NCI-H1930 (cell line): ENCODE measurements around the gene KIAA1755.

Source experiments
- DNase-seq, 2 experiments: peaks; one replicate each; lab custom pipeline; 2025; lab: John Stamatoyannopoulos, UW

KIAA1755 gene

DNA sequence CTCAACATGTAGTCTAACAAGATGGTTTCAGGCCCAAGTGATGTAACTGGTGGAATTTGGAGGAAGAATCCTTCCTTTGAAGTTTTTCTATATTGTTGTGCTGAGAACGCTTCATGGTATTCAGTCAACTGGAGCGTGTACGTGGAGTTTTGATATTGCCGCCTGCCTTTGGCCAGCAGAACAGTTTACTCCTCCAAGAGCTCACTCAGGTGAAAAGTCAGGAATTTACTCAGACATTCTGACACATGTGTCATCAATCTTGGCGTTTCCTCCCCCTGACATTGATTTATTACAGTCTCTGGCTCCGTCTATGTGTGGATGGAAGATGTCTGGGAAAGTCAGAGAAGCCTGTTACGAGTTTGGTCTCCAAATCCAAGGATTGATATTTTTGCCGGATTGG is 76.4 kb downstream of the KIAA1755 start:
- DNase-seq: no peak

DNA sequence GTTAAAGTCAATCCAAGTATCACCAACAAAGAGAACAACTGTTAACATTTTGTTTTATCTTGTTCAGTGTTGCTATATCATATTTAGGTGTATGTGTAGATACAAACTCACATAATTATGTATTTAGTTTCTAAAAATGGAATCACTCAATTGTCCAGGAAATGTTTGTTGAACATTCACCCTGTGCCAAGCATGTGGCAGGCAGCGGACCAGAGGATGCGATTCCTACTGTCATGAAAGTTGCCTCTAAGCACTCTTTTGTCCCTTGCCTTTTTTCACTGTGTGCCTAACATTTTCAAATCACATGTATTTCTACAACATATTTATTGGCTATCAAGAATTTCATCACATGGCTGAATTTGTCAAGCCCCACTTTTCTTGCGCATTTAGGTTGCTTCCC is 78.6 kb downstream of the KIAA1755 start:
- DNase-seq: no peak

GRCh38 chr20:38181207-38181801 is 79.2 kb downstream of the KIAA1755 start:
- DNase-seq: no peak

- no peak for DNase-seq
Measured at GRCh38 chr20:38180781-38181180, 79.8 kb downstream of the KIAA1755 start.

GRCh38 chr20:38179846-38180245 is 80.7 kb downstream of the KIAA1755 start:
- no peak for DNase-seq

- no peak for DNase-seq
Measured at GRCh38 chr20:38178581-38178980, 82.0 kb downstream of the KIAA1755 start.

DNA sequence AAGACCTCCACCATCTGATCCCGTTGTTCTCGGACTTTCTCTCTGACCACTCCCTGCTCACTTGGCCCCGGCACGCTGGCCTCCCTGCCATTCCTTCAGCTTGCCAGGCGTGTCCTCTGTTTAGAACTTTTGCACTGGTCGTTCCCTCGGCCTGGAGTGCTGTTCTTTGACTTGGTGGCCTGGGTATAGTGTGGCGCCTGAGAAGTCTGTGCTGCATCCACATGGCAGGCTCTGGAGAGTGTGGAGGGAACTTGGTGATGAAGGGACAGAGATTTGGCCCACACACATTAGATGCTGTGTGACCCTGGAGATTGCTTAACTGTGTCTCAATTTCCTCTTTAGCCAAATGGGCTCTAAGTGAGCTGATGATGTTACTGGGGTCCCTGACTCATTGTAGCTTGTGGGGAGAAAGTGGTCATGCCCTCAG is 82.5 kb downstream of the KIAA1755 start:
- no peak for DNase-seq

GRCh38 chr20:38177201-38177600 is 83.3 kb downstream of the KIAA1755 start:
- no peak for DNase-seq

- no peak for DNase-seq
Measured at GRCh38 chr20:38175304-38176180, 85.0 kb downstream of the KIAA1755 start.

- no peak for DNase-seq
Measured at GRCh38 chr20:38173237-38174156, 87.0 kb downstream of the KIAA1755 start.

DNA sequence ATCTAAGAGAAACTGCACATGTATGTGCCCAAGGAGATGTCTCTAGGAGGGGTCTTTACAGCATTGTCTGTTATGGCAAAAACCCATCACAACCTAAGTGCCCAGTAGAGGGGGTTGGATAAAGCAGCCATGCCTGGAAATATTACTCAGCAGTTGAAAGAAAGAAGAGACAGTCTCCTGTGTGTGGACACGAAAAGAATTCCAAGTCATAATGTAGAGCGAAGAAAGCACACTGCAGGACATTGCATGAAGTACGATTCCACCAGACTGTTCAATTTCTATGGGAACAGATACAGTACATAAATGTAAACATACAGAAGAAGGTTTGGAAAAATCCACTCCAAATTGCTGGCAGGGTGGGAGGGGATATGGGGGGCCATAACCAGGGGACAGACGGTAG is 88.1 kb downstream of the KIAA1755 start:
- no peak for DNase-seq

DNA sequence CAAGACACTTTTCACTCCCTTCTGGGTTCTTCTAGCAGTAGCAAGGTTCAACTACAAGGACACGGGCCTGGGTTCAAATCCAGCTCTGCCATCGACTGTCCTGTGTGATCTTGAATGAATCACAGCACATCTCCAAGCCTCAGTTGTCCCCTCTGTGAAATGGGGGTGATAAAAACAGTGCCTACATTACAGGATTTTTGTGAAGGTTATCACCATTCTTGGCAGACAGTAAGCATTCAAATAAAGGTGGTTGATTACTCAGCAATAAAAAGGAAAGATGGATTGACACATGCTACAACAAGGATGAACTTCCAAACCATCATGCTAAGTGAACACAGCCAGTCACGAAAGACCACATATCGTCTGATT is 88.9 kb downstream of the KIAA1755 start:
- DNase-seq: no peak

- no peak for DNase-seq
Measured at GRCh38 chr20:38170826-38171674, 89.5 kb downstream of the KIAA1755 start.

DNA sequence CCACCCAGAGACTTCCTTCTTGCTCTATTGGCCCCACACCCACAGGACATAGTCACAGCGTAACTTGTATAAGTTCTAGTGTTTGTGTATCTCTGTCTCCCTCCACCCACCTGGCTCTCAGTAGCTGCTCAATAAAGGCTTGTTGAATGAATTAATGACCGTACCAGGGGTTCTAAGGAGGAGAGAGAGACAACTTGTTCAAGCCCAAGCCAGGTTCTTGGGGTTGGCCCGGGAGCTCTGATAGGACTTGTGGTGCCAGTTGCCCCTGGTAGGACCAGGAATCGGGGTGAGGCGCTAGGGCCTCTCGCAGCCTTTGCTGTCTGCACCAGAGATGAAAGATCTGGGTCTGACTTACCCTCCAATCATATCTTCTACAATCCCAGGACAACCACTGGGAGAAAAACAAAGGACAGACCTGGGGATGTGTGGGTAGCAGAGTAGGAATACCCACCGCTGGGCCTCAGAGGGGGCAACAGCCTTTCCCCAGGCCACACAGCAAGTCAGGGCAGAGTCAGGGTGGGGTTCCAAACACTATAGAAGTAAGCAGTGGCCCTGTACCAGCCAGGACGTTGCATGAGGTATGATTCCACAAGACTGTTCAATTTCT is 90.2 kb downstream of the KIAA1755 start:
- no peak for DNase-seq

- DNase-seq: no peak
Measured at GRCh38 chr20:38169636-38170193, 90.8 kb downstream of the KIAA1755 start.

- DNase-seq: no peak
Measured at GRCh38 chr20:38168791-38169589, 91.5 kb downstream of the KIAA1755 start.

- DNase-seq: no peak
Measured at GRCh38 chr20:38167851-38168760, 92.4 kb downstream of the KIAA1755 start.

GRCh38 chr20:38167328-38167850 is 93.1 kb downstream of the KIAA1755 start:
- no peak for DNase-seq
